Liver (tissue), 9 donors: ENCODE data around the gene TBRG4. TPM values are rescaled to one million over a fixed set of nuclear protein-coding genes. Genes with fewer than 3 reads are reported as not detected.

Experiments used
- DNase-seq: peaks from one replicate; pipeline ENCODE4 v3.0.0-alpha.2; 2017; ENCODE audit warnings: low spot score
- H3K27ac ChIP-seq, 2 donors: one replicate each; pipeline ENCODE4 v1.7.0; 2013; ENCODE audit warnings: inconsistent platforms in 2 of 2, low read length in 2 of 2, control low read depth in 1 of 2, low read depth in 1 of 2, mild to moderate bottlenecking in 1 of 2
- H3K27me3 ChIP-seq, 4 donors: one replicate each; pipeline versions ENCODE4 v1.6.1 to v1.7.0; 2013; ENCODE audit warnings: low read length in 3 of 4, inconsistent platforms in 1 of 4, mild to moderate bottlenecking in 1 of 4, moderate library complexity in 1 of 4; ENCODE audit not compliant: control insufficient read depth in 4 of 4, insufficient read depth in 4 of 4
- H3K36me3 ChIP-seq, 4 donors: one replicate each; pipeline versions ENCODE4 v1.6.1 to v1.7.0; 2013; ENCODE audit warnings: low read length in 3 of 4, mild to moderate bottlenecking in 3 of 4, low read depth in 1 of 4, moderate library complexity in 1 of 4; ENCODE audit not compliant: control insufficient read depth in 4 of 4, insufficient read depth in 3 of 4
- H3K4me1 ChIP-seq, 4 donors: one replicate each; pipeline versions ENCODE4 v1.6.1 to v1.7.0; 2013; ENCODE audit warnings: low read length in 3 of 4, mild to moderate bottlenecking in 3 of 4, moderate library complexity in 1 of 4; ENCODE audit not compliant: control insufficient read depth in 4 of 4, insufficient read depth in 4 of 4
- H3K4me3 ChIP-seq, 3 donors: one replicate each; pipeline versions ENCODE4 v1.6.1 to v1.7.0; 2013; ENCODE audit warnings: low read length in 3 of 3, control low read depth in 1 of 3, low read depth in 1 of 3, mild to moderate bottlenecking in 1 of 3
- H3K9ac ChIP-seq, 2 donors: one replicate each; pipeline ENCODE4 v1.7.0; 2013; ENCODE audit warnings: low read length in 2 of 2, mild to moderate bottlenecking in 2 of 2, moderate library complexity in 2 of 2, control low read depth in 1 of 2, low read depth in 1 of 2
- H3K9me3 ChIP-seq, 4 donors: one replicate each; pipeline versions ENCODE4 v1.6.1 to v1.7.0; 2013; ENCODE audit warnings: low read length in 3 of 4; ENCODE audit not compliant: control insufficient read depth in 4 of 4
- ATF3 ChIP-seq: IDR thresholded peaks from 2 replicates; pipeline ENCODE4 v1.6.1; 2016; ENCODE audit warnings: antibody characterized with exemption
- EGR1 ChIP-seq, 2 donors: IDR thresholded peaks; 2 replicates each; pipeline ENCODE4 v1.6.1; 2016 to 2018; ENCODE audit warnings: antibody characterized with exemption in 2 of 2, low read depth in 2 of 2
- FOXA1 ChIP-seq: IDR thresholded peaks from 2 replicates; pipeline ENCODE4 v1.6.1; 2016; ENCODE audit warnings: antibody characterized with exemption
- FOXA2 ChIP-seq: IDR thresholded peaks from 2 replicates; pipeline ENCODE4 v1.6.1; 2016; ENCODE audit warnings: antibody characterized with exemption
- GABPA ChIP-seq, 2 donors: IDR thresholded peaks in 1 of 2; conservative IDR thresholded peaks in 1 of 2; 2 replicates each; pipeline ENCODE4 v1.6.1; 2016; ENCODE audit warnings: antibody characterized with exemption in 2 of 2, mild to moderate bottlenecking in 1 of 2, moderate library complexity in 1 of 2
- HNF4A ChIP-seq, 2 donors: conservative IDR thresholded peaks; 2 replicates each; pipeline ENCODE4 v1.6.1; 2016; ENCODE audit warnings: antibody characterized with exemption in 2 of 2, mild to moderate bottlenecking in 2 of 2
- HNF4G ChIP-seq: IDR thresholded peaks from 2 replicates; pipeline ENCODE4 v1.6.1; 2016; ENCODE audit warnings: antibody characterized with exemption
- JUND ChIP-seq, 2 donors: IDR thresholded peaks; 2 replicates each; pipeline ENCODE4 v1.6.1; 2016; ENCODE audit warnings: antibody characterized with exemption in 2 of 2
- NR2F2 ChIP-seq: IDR thresholded peaks from 2 replicates; pipeline ENCODE4 v1.6.1; 2016; ENCODE audit warnings: antibody characterized with exemption
- RAD21 ChIP-seq, 2 donors: IDR thresholded peaks; 2 replicates each; pipeline ENCODE4 v1.6.1; 2016; ENCODE audit warnings: antibody characterized with exemption in 2 of 2, mild to moderate bottlenecking in 2 of 2
- REST ChIP-seq: IDR thresholded peaks from 2 replicates; pipeline ENCODE4 v1.6.1; 2016; ENCODE audit warnings: antibody characterized with exemption, mild to moderate bottlenecking
- RXRA ChIP-seq, 2 donors: IDR thresholded peaks; 2 replicates each; pipeline ENCODE4 v1.6.1; 2017 to 2018; ENCODE audit warnings: antibody characterized with exemption in 2 of 2, mild to moderate bottlenecking in 1 of 2
- SP1 ChIP-seq: IDR thresholded peaks from 2 replicates; pipeline ENCODE4 v1.6.1; 2018; ENCODE audit warnings: antibody characterized with exemption, mild to moderate bottlenecking
- YY1 ChIP-seq: IDR thresholded peaks from 2 replicates; pipeline ENCODE4 v1.6.1; 2016; ENCODE audit warnings: antibody characterized with exemption, mild to moderate bottlenecking
- WGBS: extraction: QIAGEN DNeasy Blood & Tissue Kit; methylation state at CpG from one replicate; pipeline ENCODE4 v1.1.7; 2013; 5-methylcytosine and 5-hydroxymethylcytosine counted together
- polyA plus RNA-seq, 2 donors: library from polyadenylated mRNA; stranded (reverse) in 1 of 2; unstranded in 1 of 2; fragments of 200-250 nt in 1 of 2; fragments of >200 nt in 1 of 2; fragmentation: Nextera tagmentation in 1 of 2; extraction: Ambion mirVana in 1 of 2; gene quantifications; one replicate each; pipeline versions ENCODE4 v1.2.1 to v1.2.3, GENCODE V29; 2013 to 2015
- total RNA-seq, 2 donors: library from RNA; depleted of rRNA; stranded (reverse); fragments of >200 nt; gene quantifications; one replicate each; pipeline ENCODE4 v1.2.3, GENCODE V29; 2014
- TF ChIP-seq, protein P1 (sequence below): IDR thresholded peaks from 2 replicates; pipeline ENCODE4 v1.6.1; 2016; ENCODE audit warnings: antibody characterized with exemption
- TF ChIP-seq, protein P2 (sequence below): IDR thresholded peaks from 2 replicates; pipeline ENCODE4 v1.6.1; 2016; ENCODE audit warnings: antibody characterized with exemption
- TF ChIP-seq, protein P3 (sequence below): fragments of 150-350 bp; IDR thresholded peaks from 2 replicates; pipeline ENCODE4 v1.5.1; 2017; ENCODE audit warnings: improper control_type of control experiment, low read depth, low read length; ENCODE audit not compliant: missing input control
- donor health status: healthy.
- donor health status: healthy.
- donor health status: healthy.
- donor health status: healthy.
- donor health status: healthy.

TBRG4 gene
- total and polyA plus RNA-seq, 4 donors, result 30.3 to 47.6 (median 38.2) TPM

DNA sequence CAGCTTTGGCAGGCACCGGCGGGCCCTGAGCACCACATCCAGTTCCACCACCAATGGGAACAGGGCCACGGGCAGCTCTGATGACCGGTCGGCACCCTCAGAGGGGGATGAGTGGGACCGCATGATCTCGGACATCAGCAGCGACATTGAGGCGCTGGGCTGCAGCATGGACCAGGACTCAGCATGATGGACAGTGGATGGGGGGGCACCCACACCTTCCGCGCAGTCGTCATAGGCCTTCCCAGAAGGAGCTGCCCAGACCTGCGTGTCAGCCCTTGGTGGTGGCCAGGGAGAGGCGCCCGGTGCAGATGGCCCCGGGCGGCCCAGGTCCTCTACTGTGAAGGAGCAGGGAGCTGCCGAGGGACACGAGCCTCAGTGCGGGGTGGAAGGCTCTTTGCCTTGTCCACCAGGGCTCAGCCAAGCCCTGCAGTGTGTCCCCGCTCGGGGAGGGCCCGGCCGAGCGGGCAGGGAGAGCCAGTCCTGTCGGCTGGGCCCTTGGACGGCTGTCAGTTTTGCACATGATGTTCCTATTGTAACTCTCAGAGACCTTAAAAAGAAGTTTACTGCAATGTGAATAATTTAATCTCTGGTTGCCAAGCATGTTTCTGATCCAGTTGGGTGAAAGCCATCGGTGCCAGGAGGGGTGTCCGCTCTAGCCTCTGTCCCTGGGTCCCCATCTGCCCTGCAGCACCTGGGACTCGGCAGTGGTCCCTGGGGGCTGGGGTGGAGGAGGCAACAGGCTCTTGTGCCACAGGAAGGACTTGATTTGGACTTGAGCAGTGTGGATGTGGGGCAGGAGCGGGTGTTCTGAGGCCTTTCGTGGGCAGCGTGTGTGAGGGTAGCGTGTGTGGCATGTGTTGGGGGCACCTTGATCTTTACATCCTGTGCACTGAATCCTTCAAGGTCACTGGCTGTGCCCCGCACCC, 35.4 kb downstream of the TBRG4 start:
- DNase-seq, result no peak
- TF ChIP-seq FOXA2 (no peak), FOXA1 (no peak), JUND (IDR thresholded peaks at IDR 0.05) (no peak), EGR1 (IDR thresholded peaks at IDR 0.05; ENCODE audit: low read depth in 2 of 2) (no peak), REST (no peak), YY1 (no peak), HNF4G (no peak), NR2F2 (no peak), RAD21 (IDR thresholded peaks at IDR 0.05) (no peak), SP1 (no peak), GABPA (IDR thresholded peaks at IDR 0.05 in 1 of 2, conservative IDR thresholded peaks at IDR 0.05 in 1 of 2) (no peak), ATF3 (no peak)
- TF ChIP-seq, protein P1, sequence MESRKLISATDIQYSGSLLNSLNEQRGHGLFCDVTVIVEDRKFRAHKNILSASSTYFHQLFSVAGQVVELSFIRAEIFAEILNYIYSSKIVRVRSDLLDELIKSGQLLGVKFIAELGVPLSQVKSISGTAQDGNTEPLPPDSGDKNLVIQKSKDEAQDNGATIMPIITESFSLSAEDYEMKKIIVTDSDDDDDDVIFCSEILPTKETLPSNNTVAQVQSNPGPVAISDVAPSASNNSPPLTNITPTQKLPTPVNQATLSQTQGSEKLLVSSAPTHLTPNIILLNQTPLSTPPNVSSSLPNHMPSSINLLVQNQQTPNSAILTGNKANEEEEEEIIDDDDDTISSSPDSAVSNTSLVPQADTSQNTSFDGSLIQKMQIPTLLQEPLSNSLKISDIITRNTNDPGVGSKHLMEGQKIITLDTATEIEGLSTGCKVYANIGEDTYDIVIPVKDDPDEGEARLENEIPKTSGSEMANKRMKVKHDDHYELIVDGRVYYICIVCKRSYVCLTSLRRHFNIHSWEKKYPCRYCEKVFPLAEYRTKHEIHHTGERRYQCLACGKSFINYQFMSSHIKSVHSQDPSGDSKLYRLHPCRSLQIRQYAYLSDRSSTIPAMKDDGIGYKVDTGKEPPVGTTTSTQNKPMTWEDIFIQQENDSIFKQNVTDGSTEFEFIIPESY, result no peak
- TF ChIP-seq, protein P2, sequence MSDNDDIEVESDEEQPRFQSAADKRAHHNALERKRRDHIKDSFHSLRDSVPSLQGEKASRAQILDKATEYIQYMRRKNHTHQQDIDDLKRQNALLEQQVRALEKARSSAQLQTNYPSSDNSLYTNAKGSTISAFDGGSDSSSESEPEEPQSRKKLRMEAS, result no peak
- TF ChIP-seq, protein P3, sequence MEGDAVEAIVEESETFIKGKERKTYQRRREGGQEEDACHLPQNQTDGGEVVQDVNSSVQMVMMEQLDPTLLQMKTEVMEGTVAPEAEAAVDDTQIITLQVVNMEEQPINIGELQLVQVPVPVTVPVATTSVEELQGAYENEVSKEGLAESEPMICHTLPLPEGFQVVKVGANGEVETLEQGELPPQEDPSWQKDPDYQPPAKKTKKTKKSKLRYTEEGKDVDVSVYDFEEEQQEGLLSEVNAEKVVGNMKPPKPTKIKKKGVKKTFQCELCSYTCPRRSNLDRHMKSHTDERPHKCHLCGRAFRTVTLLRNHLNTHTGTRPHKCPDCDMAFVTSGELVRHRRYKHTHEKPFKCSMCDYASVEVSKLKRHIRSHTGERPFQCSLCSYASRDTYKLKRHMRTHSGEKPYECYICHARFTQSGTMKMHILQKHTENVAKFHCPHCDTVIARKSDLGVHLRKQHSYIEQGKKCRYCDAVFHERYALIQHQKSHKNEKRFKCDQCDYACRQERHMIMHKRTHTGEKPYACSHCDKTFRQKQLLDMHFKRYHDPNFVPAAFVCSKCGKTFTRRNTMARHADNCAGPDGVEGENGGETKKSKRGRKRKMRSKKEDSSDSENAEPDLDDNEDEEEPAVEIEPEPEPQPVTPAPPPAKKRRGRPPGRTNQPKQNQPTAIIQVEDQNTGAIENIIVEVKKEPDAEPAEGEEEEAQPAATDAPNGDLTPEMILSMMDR, result no peak
- Histone ChIP-seq H3K4me1 (no peaks in the 10 kb centered on the region), H3K4me3 (no peak overlapping the region), H3K27ac (no peak overlapping the region), H3K9ac (no peak overlapping the region), H3K36me3 (peaks cover 9 to 59% (median 41%) of the 10 kb centered on the region in 4 donors), H3K9me3 (no peaks in the 10 kb centered on the region), H3K27me3 (no peaks in the 10 kb centered on the region)
- 95% methylated on average over 35 of the region's 35 CpGs for WGBS

DNA sequence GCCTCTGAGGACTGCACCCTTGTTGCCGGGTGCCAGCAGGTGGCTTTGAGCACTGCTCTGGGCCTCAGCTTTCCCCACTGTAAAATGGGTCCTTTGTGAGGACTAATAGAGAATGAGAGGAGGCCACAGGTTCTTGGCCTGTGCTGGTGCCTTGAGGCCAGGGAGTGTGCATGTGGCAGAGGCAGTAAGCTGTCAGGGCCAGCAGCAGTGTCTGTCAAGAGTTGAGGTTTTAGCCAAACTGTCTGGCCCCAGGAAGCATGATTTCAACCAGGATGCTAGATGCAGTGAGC, 36.2 kb downstream of the TBRG4 start:
- H3K27ac ChIP-seq, result no peak overlapping the region
- 80% methylated on average over 1 of the region's 1 CpG for WGBS
- H3K9me3 ChIP-seq, result no peaks in the 10 kb centered on the region
- no peaks in the 10 kb centered on the region for H3K4me1 ChIP-seq
- H3K9ac ChIP-seq, result no peak overlapping the region
- H3K36me3 ChIP-seq, result peaks cover 12 to 63% (median 44%) of the 10 kb centered on the region in 4 donors
- no peak for DNase-seq
- H3K27me3 ChIP-seq, result no peaks in the 10 kb centered on the region
- H3K4me3 ChIP-seq, result no peak overlapping the region
- TF ChIP-seq, protein P1, result no peak
- TF ChIP-seq RXRA (IDR thresholded peaks at IDR 0.05), result no peak
- TF ChIP-seq HNF4A (conservative IDR thresholded peaks at IDR 0.05), result no peak
- no peak for TF ChIP-seq RAD21 (IDR thresholded peaks at IDR 0.05)
- TF ChIP-seq, protein P3, result no peak
- no peak for TF ChIP-seq EGR1 (IDR thresholded peaks at IDR 0.05; ENCODE audit: low read depth in 2 of 2)
- TF ChIP-seq SP1, result no peak
- TF ChIP-seq GABPA (IDR thresholded peaks at IDR 0.05 in 1 of 2, conservative IDR thresholded peaks at IDR 0.05 in 1 of 2), result no peak
